ENCODE data around the gene HSPA8.

DNA sequence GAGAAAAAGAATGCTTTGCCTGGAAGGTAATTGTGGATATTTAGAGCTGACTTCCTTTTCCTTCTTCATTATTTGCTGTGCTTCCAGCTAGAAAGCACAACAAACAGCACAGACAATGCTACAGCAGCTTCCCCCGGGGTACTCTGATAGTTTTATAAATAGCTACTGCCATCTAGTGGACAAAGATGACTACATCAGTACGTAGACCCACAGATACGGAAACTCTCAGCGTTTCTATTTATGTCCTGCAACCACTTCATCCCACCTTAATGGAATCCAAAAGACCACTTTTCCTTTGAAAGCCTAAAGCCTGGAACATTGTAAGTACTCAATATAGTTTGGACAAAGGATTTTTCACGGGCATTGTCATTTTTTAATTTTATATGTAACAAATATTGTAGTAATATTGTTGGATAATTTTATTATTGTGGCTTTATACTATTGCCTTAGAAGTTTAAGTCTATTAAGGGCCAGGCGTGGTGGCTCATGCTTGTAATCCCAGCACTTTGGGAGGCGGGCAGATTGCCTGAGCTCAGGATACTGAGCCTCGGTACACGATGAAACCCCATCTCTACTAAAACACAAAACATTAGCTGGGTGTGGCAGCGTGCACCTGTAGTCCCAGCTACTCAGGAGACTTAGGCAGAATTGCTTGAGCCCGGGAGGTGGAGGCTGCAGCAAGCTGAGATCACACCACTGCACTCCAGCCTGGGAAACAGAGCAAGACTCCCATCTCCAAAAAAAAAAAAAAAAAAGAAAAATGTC, 7.5 kb downstream of the HSPA8 start:
- TF ChIP-seq, protein P1, sequence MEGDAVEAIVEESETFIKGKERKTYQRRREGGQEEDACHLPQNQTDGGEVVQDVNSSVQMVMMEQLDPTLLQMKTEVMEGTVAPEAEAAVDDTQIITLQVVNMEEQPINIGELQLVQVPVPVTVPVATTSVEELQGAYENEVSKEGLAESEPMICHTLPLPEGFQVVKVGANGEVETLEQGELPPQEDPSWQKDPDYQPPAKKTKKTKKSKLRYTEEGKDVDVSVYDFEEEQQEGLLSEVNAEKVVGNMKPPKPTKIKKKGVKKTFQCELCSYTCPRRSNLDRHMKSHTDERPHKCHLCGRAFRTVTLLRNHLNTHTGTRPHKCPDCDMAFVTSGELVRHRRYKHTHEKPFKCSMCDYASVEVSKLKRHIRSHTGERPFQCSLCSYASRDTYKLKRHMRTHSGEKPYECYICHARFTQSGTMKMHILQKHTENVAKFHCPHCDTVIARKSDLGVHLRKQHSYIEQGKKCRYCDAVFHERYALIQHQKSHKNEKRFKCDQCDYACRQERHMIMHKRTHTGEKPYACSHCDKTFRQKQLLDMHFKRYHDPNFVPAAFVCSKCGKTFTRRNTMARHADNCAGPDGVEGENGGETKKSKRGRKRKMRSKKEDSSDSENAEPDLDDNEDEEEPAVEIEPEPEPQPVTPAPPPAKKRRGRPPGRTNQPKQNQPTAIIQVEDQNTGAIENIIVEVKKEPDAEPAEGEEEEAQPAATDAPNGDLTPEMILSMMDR (conservative IDR thresholded peaks at IDR 0.05; ENCODE audit: low read depth, low read length): peak; percentile 87
- TF ChIP-seq EZH2 (IDR thresholded peaks at IDR 0.05; ENCODE audit: borderline replicate concordance, low read depth, low read length, poor library complexity, severe bottlenecking): no peak

All from A673 (cell line).